Measurements from ENCODE around the gene SESN2. TPM values are rescaled to one million over a fixed set of nuclear protein-coding genes. Genes with fewer than 3 reads are reported as not detected.
A peak's percentile ranks its signal among the peaks of the same experiment; 100 is the strongest.

The SESN2 gene
- total RNA-seq, 1 donor from 2014 or later = 14.1 TPM

DNA sequence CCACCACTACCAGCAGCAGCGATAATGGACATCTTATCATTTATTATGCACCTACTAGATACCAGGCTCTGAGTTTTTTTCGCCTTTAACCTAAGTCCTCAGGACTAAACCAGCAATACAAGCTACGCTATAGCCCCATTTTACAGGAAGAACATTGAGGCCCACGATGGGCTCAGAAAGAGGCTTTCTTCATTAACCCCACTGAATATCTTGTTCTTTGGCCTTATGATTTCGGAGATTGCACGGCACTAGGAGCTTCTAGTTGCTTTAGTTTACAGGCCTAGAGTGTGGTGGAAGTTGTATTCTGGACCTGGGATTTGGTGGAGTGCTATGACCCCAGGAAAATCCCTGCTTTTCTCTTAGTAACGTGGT is 1.5 kb downstream of the SESN2 start:
- no peaks in the 10 kb centered on the region for H3K27me3 Mint-ChIP-seq
- intact Hi-C loops (cut with micrococcal nuclease) = no loop called here

DNA sequence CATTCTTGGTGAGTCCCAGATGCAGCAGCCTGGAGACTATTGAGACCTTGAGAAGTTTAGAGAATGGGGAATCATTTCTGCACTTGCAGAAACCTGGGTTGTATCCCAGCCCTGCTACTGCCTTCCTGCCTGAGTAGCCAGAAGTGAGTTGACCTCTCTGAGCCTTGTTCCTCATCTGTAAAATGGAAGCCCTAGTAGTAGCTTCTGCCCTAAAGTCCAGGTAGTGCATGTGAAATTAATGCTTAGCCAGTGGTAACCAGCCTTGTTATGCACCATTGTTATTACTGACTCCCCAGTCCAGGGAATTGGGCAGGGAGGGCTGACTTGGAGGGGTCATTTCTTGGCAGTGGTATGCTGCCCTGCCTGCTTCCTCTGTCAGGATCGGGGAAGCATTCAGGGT is 5.6 kb downstream of the SESN2 start:
- intact Hi-C loops (cut with micrococcal nuclease) = no loop called here
- Mint-ChIP-seq H3K4me1 (peaks cover 19% of the 10 kb centered on the region), H3K27ac (no peak overlapping the region), H3K4me3 (no peak overlapping the region), H3K27me3 (no peaks in the 10 kb centered on the region), H3K9me3 (no peaks in the 10 kb centered on the region), H3K36me3 (ENCODE audit: low read depth) (peaks cover 6% of the 10 kb centered on the region)
- no peak for DNase-seq

More for the DNA sequence above, 1.5 kb downstream of the SESN2 start:
- Mint-ChIP-seq H3K27ac (peak overlapping the region; percentile 45), H3K36me3 (ENCODE audit: low read depth) (peaks cover 3% of the 10 kb centered on the region), H3K4me1 (peaks cover 36% of the 10 kb centered on the region), H3K9me3 (no peaks in the 10 kb centered on the region), H3K4me3 (peak overlapping the region; percentile 78)
- no peak for DNase-seq

DNA sequence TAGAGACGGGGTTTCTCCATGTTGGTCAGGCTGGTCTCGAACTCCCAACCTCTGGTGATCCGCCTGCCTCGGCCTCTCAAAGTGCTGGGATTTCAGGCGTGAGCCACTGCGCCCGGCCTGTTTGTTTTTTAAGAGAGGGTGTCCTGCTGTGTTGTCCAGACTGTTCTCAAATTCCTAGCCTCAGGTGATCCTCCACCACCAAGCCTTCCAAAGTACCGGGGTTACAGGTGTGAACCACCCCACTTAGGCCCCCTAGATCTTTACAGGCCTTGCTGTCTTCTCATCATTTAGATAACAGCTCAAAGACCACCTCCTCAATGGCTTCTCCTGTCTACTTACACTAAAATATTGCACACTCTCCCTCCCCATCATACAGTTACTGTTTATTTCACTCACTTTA is 6.3 kb downstream of the SESN2 start:
- Mint-ChIP-seq H3K9me3 (no peaks in the 10 kb centered on the region), H3K27ac (no peak overlapping the region), H3K4me3 (no peak overlapping the region), H3K27me3 (no peaks in the 10 kb centered on the region), H3K4me1 (peaks cover 18% of the 10 kb centered on the region), H3K36me3 (ENCODE audit: low read depth) (peaks cover 8% of the 10 kb centered on the region)
- no peak for DNase-seq
- intact Hi-C loops (cut with micrococcal nuclease) = no loop called here

DNA sequence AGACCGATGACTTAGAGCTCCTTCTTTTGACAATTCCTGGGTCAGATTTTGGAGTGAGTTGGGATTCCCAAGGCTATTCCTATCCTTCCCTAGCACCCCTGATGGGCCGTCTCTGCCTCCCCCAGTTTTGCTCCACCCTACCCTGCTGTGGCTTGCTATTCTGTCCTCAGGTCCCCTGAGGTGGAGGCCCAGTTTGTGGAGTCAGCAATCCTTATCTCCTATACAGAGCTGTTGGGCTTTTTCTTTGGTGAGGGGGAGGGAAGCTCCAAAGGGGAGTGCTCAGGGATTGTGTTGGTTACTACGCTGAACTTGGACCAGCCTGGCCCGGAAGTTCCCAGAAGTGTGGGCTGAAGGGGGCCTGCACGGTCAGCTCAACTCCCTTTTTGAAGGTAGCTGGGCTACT is 7.6 kb downstream of the SESN2 start:
- Mint-ChIP-seq H3K27me3 (no peaks in the 10 kb centered on the region), H3K9me3 (no peaks in the 10 kb centered on the region), H3K36me3 (ENCODE audit: low read depth) (peaks cover 8% of the 10 kb centered on the region), H3K27ac (no peak overlapping the region), H3K4me3 (no peak overlapping the region), H3K4me1 (peaks cover 9% of the 10 kb centered on the region)
- no peak for DNase-seq
- intact Hi-C loops (cut with micrococcal nuclease) = no loop called here

DNA sequence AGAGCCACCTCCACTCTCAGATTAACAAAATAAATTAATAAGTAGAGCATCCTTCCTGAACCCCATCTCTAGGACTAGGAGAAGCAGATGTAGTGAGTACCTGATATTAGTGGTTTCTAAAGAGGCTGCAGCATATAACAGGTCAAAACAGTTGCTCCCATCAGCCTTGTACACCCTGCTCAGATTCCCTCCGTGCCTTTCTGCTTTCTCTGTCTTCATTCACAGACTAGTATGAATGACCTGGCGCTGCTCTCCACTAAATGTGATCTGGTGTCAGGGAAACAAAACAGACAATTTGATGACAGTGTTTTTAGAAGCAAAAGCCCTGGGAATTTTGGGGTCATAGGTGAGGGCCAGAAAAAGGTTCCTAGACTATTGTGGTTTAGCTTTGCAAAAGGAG is 8.3 kb downstream of the SESN2 start:
- H3K4me1 Mint-ChIP-seq = peaks cover 9% of the 10 kb centered on the region
- H3K4me3 Mint-ChIP-seq = no peak overlapping the region
- H3K27ac Mint-ChIP-seq = no peak overlapping the region
- no peak for DNase-seq
- peaks cover 8% of the 10 kb centered on the region for H3K36me3 Mint-ChIP-seq (ENCODE audit: low read depth)
- H3K27me3 Mint-ChIP-seq = no peaks in the 10 kb centered on the region
- no peaks in the 10 kb centered on the region for H3K9me3 Mint-ChIP-seq
- intact Hi-C loops (cut with micrococcal nuclease) = no loop called here

DNA sequence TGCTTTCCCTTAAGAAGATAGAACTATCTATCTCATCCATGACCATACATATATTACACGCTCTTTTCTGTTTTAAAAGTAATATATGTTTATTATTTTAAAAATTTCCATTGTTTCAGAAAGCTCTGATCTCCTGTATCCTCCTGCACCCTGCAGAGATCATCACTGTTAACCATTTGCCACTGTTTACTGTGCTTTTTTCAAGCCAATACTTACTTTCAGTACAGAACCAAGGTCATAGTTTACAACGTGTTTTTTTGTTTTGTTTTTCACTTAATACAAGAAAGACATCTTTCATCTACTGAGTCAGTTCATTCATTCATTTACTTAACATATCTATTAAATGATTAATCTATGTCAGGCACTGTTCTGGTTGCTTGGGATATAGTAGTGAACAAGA is 10.2 kb downstream of the SESN2 start:
- no peak overlapping the region for H3K4me3 Mint-ChIP-seq
- intact Hi-C loops (cut with micrococcal nuclease) = no loop called here
- H3K36me3 Mint-ChIP-seq (ENCODE audit: low read depth) = peaks cover 17% of the 10 kb centered on the region
- no peaks in the 10 kb centered on the region for H3K9me3 Mint-ChIP-seq
- H3K4me1 Mint-ChIP-seq = peaks cover 6% of the 10 kb centered on the region
- no peak overlapping the region for H3K27ac Mint-ChIP-seq
- DNase-seq = no peak
- no peaks in the 10 kb centered on the region for H3K27me3 Mint-ChIP-seq

DNA sequence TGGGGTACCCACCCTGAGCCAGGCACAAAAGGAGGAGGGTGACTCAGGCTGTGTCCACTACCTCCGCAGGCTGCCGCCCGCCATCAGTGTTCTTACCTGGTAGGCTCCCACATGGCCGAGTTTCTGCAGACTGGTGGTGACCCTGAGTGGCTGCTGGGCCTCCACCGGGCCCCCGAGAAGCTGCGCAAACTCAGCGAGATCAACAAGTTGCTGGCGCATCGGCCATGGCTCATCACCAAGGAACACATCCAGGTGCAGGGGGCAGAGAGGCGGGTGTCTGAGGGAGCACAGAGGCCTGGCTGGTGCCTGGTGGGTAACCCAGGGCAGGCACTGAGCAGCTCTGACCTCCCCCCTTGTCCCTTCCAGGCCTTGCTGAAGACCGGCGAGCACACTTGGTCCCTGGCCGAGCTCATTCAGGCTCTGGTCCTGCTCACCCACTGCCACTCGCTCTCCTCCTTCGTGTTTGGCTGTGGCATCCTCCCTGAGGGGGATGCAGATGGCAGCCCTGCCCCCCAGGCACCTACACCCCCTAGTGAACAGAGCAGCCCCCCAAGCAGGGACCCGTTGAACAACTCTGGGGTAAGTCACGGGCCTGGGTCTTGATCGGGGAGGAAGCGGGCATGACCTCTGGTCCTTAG is 13.0 kb downstream of the SESN2 start:
- no peaks in the 10 kb centered on the region for H3K27me3 Mint-ChIP-seq
- no peak overlapping the region for H3K4me3 Mint-ChIP-seq
- no peak overlapping the region for H3K27ac Mint-ChIP-seq
- no peaks in the 10 kb centered on the region for H3K9me3 Mint-ChIP-seq
- no peak for DNase-seq
- intact Hi-C loops (cut with micrococcal nuclease) = no loop called here
- H3K4me1 Mint-ChIP-seq = no peaks in the 10 kb centered on the region
- H3K36me3 Mint-ChIP-seq (ENCODE audit: low read depth) = peaks cover 24% of the 10 kb centered on the region

DNA sequence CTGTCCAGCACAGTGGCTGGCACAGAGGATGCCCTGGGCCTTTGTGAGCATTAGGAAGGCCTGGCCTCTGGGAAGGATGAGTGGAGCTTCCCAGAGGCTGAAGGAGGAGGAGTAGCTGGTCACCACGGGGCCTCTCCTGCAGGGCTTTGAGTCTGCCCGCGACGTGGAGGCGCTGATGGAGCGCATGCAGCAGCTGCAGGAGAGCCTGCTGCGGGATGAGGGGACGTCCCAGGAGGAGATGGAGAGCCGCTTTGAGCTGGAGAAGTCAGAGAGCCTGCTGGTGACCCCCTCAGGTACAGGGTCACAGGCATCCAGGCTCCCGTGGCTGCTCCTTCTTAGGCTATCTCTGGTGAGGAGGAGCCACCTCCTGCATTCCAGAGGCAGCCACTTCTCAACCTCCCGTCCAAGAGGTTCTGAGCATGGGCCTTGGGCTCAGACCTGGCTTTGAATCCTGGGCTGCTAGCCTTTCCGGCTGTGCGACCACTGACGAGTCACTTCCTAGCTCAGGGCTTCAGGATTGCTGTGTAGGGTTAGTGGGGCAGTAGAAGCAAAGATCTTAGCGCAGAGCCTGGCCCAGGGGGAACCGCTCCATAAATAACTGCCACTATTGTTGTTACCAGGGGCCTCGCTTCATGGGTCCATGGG is 14.0 kb downstream of the SESN2 start:
- H3K27me3 Mint-ChIP-seq = no peaks in the 10 kb centered on the region
- peaks cover 30% of the 10 kb centered on the region for H3K36me3 Mint-ChIP-seq (ENCODE audit: low read depth)
- intact Hi-C loops (cut with micrococcal nuclease) = no loop called here
- no peaks in the 10 kb centered on the region for H3K4me1 Mint-ChIP-seq
- no peaks in the 10 kb centered on the region for H3K9me3 Mint-ChIP-seq
- DNase-seq = no peak
- no peak overlapping the region for H3K4me3 Mint-ChIP-seq
- H3K27ac Mint-ChIP-seq = no peak overlapping the region

DNA sequence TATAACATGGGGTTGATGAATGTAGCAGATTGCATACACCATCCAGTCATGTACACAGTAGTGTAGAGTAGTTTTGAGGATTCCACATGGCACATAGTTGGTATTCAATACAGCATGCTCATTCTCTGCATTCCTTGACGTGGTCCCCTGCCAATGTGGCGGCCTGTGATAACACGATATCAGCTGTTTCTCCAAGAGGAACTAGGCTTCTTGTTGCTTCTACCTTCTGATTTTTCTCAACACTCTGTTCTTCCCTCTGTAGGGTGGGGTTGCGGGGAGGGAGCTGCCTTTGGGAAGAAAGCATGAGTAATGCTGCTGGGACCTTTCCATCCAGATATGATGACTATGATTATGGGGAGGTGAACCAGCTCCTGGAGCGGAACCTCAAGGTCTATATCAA is 19.4 kb downstream of the SESN2 start:
- Mint-ChIP-seq H3K27ac (no peak overlapping the region), H3K36me3 (ENCODE audit: low read depth) (peaks cover 32% of the 10 kb centered on the region), H3K9me3 (no peaks in the 10 kb centered on the region), H3K27me3 (no peaks in the 10 kb centered on the region), H3K4me1 (peaks cover 2% of the 10 kb centered on the region), H3K4me3 (no peak overlapping the region)
- intact Hi-C loops (cut with micrococcal nuclease) = no loop called here
- no peak for DNase-seq

DNA sequence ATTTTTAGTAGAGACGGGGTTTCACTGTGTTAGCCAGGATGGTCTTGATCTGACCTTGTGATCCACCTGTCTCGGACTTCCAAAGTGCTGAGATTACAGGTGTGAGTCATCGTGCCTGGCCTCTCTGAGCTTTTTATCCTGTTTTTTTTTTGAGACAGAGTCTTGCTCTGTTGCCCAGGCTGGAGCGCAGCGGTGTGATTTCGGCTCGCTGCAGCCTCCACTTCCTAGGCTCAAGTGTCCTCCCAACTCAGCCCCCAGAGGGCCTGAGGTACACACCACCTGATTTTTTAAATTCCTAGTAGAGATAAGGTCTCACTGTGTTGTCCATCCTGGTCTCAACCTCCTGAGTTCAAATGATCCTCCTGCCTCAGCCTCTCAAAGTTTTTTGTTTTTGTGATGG is 20.4 kb downstream of the SESN2 start:
- Mint-ChIP-seq H3K9me3 (no peaks in the 10 kb centered on the region), H3K27ac (no peak overlapping the region), H3K4me3 (no peak overlapping the region), H3K4me1 (peaks cover 2% of the 10 kb centered on the region), H3K36me3 (ENCODE audit: low read depth) (peaks cover 28% of the 10 kb centered on the region), H3K27me3 (no peaks in the 10 kb centered on the region)
- intact Hi-C loops (cut with micrococcal nuclease) = no loop called here
- DNase-seq = no peak

DNA sequence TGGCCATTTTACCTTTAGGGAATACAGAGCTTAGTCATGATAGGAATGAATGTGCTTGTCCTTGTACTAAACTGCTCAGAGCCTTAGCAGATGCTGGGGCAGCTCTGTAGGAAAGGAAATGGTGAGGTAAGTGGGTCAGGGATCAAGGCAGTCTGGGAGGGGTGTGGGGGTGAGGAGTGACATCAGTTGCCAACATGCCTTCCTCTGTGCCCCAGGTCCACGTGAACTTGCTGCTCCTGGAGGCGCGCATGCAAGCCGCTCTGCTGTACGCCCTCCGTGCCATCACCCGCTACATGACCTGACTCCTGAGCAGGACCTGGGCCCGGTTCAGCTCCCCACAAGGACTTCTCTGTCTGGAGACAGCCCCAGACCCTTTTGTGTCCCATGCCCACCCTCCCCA is 21.2 kb downstream of the SESN2 start:
- Mint-ChIP-seq H3K27ac (no peak overlapping the region), H3K9me3 (no peaks in the 10 kb centered on the region)
- intact Hi-C loops (cut with micrococcal nuclease) = no loop called here

DNA sequence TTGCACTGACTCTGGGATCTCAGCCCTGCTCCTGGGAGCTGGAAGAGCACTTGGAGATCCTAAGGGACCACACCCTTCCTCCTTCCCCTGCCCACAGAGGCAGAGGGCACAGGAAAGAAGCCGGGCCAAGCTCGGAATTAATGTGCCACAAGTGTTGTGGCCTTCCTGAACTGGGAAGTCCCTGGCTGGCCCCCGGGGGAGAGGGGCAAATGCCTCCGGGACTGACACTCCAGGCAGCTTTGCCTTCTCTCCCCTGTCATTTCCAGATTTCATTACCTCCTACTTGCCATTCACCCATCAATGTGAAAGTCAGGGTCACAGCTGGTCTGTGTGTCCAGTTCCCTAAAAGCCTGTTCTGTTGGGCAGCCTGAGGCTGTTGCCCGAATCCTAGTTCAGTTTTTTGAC is 21.7 kb downstream of the SESN2 start:
- no peak overlapping the region for H3K27ac Mint-ChIP-seq
- intact Hi-C loops (cut with micrococcal nuclease) = no loop called here

More for the DNA sequence above, 21.2 kb downstream of the SESN2 start:
- DNase-seq = no peak
- peaks cover 21% of the 10 kb centered on the region for H3K36me3 Mint-ChIP-seq (ENCODE audit: low read depth)
- H3K4me1 Mint-ChIP-seq = peaks cover 2% of the 10 kb centered on the region
- H3K4me3 Mint-ChIP-seq = no peak overlapping the region
- no peaks in the 10 kb centered on the region for H3K27me3 Mint-ChIP-seq

DNA sequence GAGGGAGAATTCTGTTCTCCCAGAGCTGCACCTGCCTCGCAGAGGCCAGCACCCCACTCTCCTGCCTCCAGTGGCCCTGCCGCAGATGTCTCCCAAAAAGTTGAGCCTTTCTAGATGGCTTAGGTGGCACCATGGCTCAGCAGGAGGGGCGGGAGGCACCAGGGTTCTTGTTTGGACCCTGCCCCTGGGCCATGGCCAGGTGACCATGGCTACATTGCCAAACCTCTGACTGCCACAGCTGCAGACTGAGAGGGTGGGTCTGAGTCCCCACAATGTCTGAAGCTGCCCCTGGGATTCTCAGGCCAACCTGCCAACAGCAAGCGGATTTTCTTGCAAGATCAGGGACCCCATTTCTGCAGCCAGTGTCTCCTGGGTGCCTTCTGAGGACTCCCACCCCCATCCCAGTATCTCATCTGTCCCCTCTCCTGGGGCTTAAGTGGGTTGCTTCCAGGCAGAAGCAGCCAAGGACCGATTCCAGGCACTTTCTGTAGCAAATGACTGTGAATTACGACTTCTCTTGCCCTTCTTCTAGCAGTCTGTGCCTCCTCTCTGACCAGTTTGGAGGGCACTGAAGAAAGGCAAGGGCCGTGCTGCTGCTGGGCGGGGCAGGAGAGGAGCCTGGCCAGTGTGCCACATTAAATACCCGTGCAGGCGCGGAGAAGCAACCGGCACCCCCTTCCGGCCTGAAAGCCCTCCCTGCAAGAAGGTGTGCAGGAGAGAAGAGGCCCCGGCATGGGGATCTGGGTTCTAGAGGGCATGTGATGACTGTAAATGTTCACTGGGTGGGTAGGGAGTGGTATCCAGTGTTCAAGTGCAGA is 22.5 kb downstream of the SESN2 start:
- no peak for DNase-seq
- intact Hi-C loops (cut with micrococcal nuclease) = no loop called here
- Mint-ChIP-seq H3K4me3 (no peak overlapping the region), H3K27me3 (no peaks in the 10 kb centered on the region), H3K27ac (no peak overlapping the region), H3K9me3 (no peaks in the 10 kb centered on the region), H3K36me3 (ENCODE audit: low read depth) (peaks cover 21% of the 10 kb centered on the region), H3K4me1 (peaks cover 2% of the 10 kb centered on the region)

More for the DNA sequence above, 21.7 kb downstream of the SESN2 start:
- DNase-seq = no peak
- peaks cover 21% of the 10 kb centered on the region for H3K36me3 Mint-ChIP-seq (ENCODE audit: low read depth)
- H3K4me1 Mint-ChIP-seq = peaks cover 2% of the 10 kb centered on the region
- H3K4me3 Mint-ChIP-seq = no peak overlapping the region
- H3K9me3 Mint-ChIP-seq = no peaks in the 10 kb centered on the region
- no peaks in the 10 kb centered on the region for H3K27me3 Mint-ChIP-seq
